BJ (cell line): ENCODE results near the gene NFAT5. TPM values are rescaled to one million over a fixed set of nuclear protein-coding genes. Genes with fewer than 3 reads are reported as not detected.
"Not testable (repeated sequence)": the region's sequence is repeated elsewhere in the genome, so short reads cannot be mapped to it uniquely, and the experiment has no call there.

Experiments used
- CTCF ChIA-PET: fragments of 350-600 bp; formaldehyde crosslinking; extraction: SDS; loops from one replicate; lab custom pipeline; 2021; ENCODE audit warnings: antibody characterized with exemption, inconsistent platforms; lab: Yijun Ruan, JAX
- POLR2A ChIA-PET: fragments of 300-600 bp; sonication (Branson Sonifier 250); formaldehyde crosslinking; extraction: SDS; loops from one replicate; lab custom pipeline; 2021; ENCODE audit warnings: antibody characterized with exemption; lab: Charles Lee
- DNase-seq: peaks from one replicate; pipeline ENCODE4 v3.0.0-alpha.2; 2011; ENCODE audit warnings: low read depth
- H3K27me3 ChIP-seq: 2 replicates; pipeline ENCODE4 v1.6.0; 2011; ENCODE audit warnings: low read length; ENCODE audit not compliant: control insufficient read depth, insufficient read depth
- H3K36me3 ChIP-seq: 2 replicates; pipeline ENCODE4 v1.5.1; 2011; ENCODE audit warnings: low read length; ENCODE audit not compliant: control insufficient read depth, insufficient read depth
- H3K4me3 ChIP-seq: 2 replicates; pipeline ENCODE4 v1.5.1; 2011; ENCODE audit warnings: low read depth, mild to moderate bottlenecking, control low read depth, low read length
- CTCF ChIP-seq: IDR thresholded peaks from 2 replicates; pipeline ENCODE4 v1.5.1; 2011; ENCODE audit warnings: low read depth, mild to moderate bottlenecking, control low read depth, inconsistent platforms, low read length, moderate library complexity; ENCODE audit not compliant: insufficient read depth
- polyA plus RNA-seq: library from polyadenylated mRNA; depleted of rRNA; stranded (reverse); fragments of >200 nt; gene quantifications from 2 replicates; pipeline ENCODE4 v1.2.3, GENCODE V29; 2011

Gene NFAT5
- polyA plus RNA-seq, 1 experiment, result 29.6 TPM

GRCh38 chr16:69725480-69726312 is 159.9 kb downstream of the NFAT5 start:
- no peak for TF ChIP-seq CTCF
- Histone ChIP-seq H3K27me3 (no peaks in the 10 kb centered on the region), H3K36me3 (peaks cover 5% of the 10 kb centered on the region; the same call in 1 of the 2 replicates), H3K4me3 (peak overlapping the region; percentile 51)
- ChIA-PET POLR2A (interaction anchor here (0.6 kb wide), 1 partner anchor 283 kb away, joined by 9 read pairs; no protein-coding TSS in a partner anchor), CTCF (interaction anchor here (0.8 to 2.7 kb wide), 8 partner anchors 10 to 1205 kb away, joined by 3 to 12 read pairs (median 5); partner anchors contain the start of gene NOB1)
- no peak for DNase-seq

GRCh38 chr16:69726313-69727060 is 160.7 kb downstream of the NFAT5 start, which contains the start of gene NQO1:
Gene NQO1, minus strand, starts transcription at chr16:69726560. Its CDS starts 121 bp downstream, at chr16:69726439.
- Histone ChIP-seq H3K36me3 (no peaks in the 10 kb centered on the region), H3K4me3 (peak within 1 kb of the TSS; percentile 51), H3K27me3 (no peaks in the 10 kb centered on the region)
- peak; percentile 91 for DNase-seq
- CTCF ChIA-PET, result interaction anchor here (0.8 to 1.9 kb wide), 6 partner anchors 11 to 1206 kb away, joined by 3 to 7 read pairs (median 4); partner anchors contain the start of gene NOB1
- TF ChIP-seq CTCF, result no peak
- POLR2A ChIA-PET, result interaction anchor here (0.6 kb wide), 1 partner anchor 284 kb away, joined by 9 read pairs; no protein-coding TSS in a partner anchor

- DNase-seq, result no peak
- ChIA-PET CTCF (interaction anchor here (1.4 to 2.2 kb wide), 3 partner anchors 9 to 27 kb away, joined by 4 to 14 read pairs (median 7); partner anchors contain the start of gene NOB1), POLR2A (no interaction called here)
- Histone ChIP-seq H3K36me3 (no peaks in the 10 kb centered on the region), H3K4me3 (no peak overlapping the region), H3K27me3 (no peaks in the 10 kb centered on the region)
- no peak for TF ChIP-seq CTCF
Measured at GRCh38 chr16:69727916-69728270, 162.1 kb downstream of the NFAT5 start.

GRCh38 chr16:69729030-69729429 is 163.3 kb downstream of the NFAT5 start:
- DNase-seq, H3K36me3 ChIP-seq, H3K27me3 ChIP-seq, H3K4me3 ChIP-seq: not testable (repeated sequence)
- CTCF ChIA-PET, result interaction anchor here (2.2 kb wide), 1 partner anchor 26 kb away, joined by 14 read pairs; the partner anchor contains the start of gene NOB1
- POLR2A ChIA-PET, result interaction anchor here (0.6 kb wide), 1 partner anchor 556 kb away, joined by 8 read pairs; no protein-coding TSS in a partner anchor

GRCh38 chr16:69731280-69731679 is 165.5 kb downstream of the NFAT5 start:
- H3K27me3 ChIP-seq, POLR2A ChIA-PET, CTCF ChIA-PET, DNase-seq, H3K36me3 ChIP-seq, H3K4me3 ChIP-seq: not testable (repeated sequence)

- Histone ChIP-seq H3K27me3 (no peaks in the 10 kb centered on the region), H3K4me3 (no peak overlapping the region), H3K36me3 (no peaks in the 10 kb centered on the region)
- ChIA-PET POLR2A (no interaction called here), CTCF (no interaction called here)
- TF ChIP-seq CTCF, result no peak
- no peak for DNase-seq
Measured at GRCh38 chr16:69732101-69732500, 166.3 kb downstream of the NFAT5 start.
